Amygdala (tissue), 56 donors: ENCODE data around the gene SLC9B1.
A peak's percentile ranks its signal among the peaks of the same experiment; 100 is the strongest.

ENCODE experiments used
- DNase-seq, 56 donors: peaks; one replicate each; lab custom pipeline; 2025; lab: John Stamatoyannopoulos, UW

Gene SLC9B1

GRCh38 chr4:103019308-103020124, at the start of gene SLC9B1:
TSS of gene SLC9B1 (minus strand) at chr4:103019705. CDS start at chr4:102991711, 27,994 bp downstream.
- peak; percentile 10 to 92 (median 78) for DNase-seq

GRCh38 chr4:103067841-103068547, 48.5 kb upstream of the SLC9B1 start:
- no peak for DNase-seq

- DNase-seq = no peak
These were observed 41.1 kb upstream of the SLC9B1 start for GRCh38 chr4:103060453-103061148.

- no peak for DNase-seq
These were observed 34.5 kb upstream of the SLC9B1 start for GRCh38 chr4:103054030-103054429.

- DNase-seq = no peak
These were observed 33.3 kb upstream of the SLC9B1 start for GRCh38 chr4:103052779-103053178.

- DNase-seq = no peak
These were observed 32.6 kb upstream of the SLC9B1 start for GRCh38 chr4:103052145-103052544.

GRCh38 chr4:103050736-103051436, 31.4 kb upstream of the SLC9B1 start:
- DNase-seq = no peak

- DNase-seq = peak in 6 of 56 donors; percentile 0 to 9 (median 2)
These were observed 27.1 kb upstream of the SLC9B1 start for GRCh38 chr4:103046416-103047290.

GRCh38 chr4:103044183-103044582, 24.7 kb upstream of the SLC9B1 start:
- DNase-seq = no peak

- DNase-seq = no peak
These were observed 16.7 kb upstream of the SLC9B1 start for GRCh38 chr4:103036169-103036568.

GRCh38 chr4:103032574-103032973, 13.1 kb upstream of the SLC9B1 start:
- DNase-seq = no peak

GRCh38 chr4:103030791-103031190, 11.3 kb upstream of the SLC9B1 start:
- DNase-seq = no peak

- DNase-seq = no peak
These were observed 9.8 kb upstream of the SLC9B1 start for GRCh38 chr4:103029300-103029699.

- DNase-seq = no peak
These were observed 7.4 kb upstream of the SLC9B1 start for GRCh38 chr4:103026868-103027267.

GRCh38 chr4:103024996-103025395, 5.5 kb upstream of the SLC9B1 start:
- DNase-seq = no peak

- no peak for DNase-seq
These were observed 1.6 kb upstream of the SLC9B1 start for GRCh38 chr4:103021120-103021519.

- peak in 9 of 56 donors; percentile 1 to 40 (median 8) for DNase-seq
These were observed 856 bp downstream of the SLC9B1 start for GRCh38 chr4:103018391-103019307.

GRCh38 chr4:103012551-103012950, 7.0 kb downstream of the SLC9B1 start:
- no peak for DNase-seq
